ENCODE results near the gene CHN2. TPM values are rescaled to one million over a fixed set of nuclear protein-coding genes. Genes with fewer than 3 reads are reported as not detected.

Gene CHN2
- polyA plus RNA-seq, 1 donor: 33.6 TPM

GRCh38 chr7:29412912-29413311 lies 218.3 kb downstream of the CHN2 start:
- 20% methylated on average over 1 of the region's 3 CpGs for WGBS (ENCODE audit: insufficient coverage, low lambda C conversion rate)
- Histone ChIP-seq H3K27me3 (ENCODE audit: control insufficient read depth, insufficient read depth, low read length) (no peaks in the 10 kb centered on the region), H3K4me1 (ENCODE audit: control insufficient read depth, insufficient read depth, low read length) (peaks cover 47% of the 10 kb centered on the region), H3K36me3 (ENCODE audit: control insufficient read depth, insufficient read depth, low read length) (no peaks in the 10 kb centered on the region), H3K4me3 (ENCODE audit: low read length) (no peak overlapping the region), H3K9me3 (ENCODE audit: control insufficient read depth, low read depth, low read length) (no peaks in the 10 kb centered on the region), H3K27ac (ENCODE audit: low read length) (peak overlapping the region; percentile 85)
- DNase-seq: peak; percentile 91 to 96

GRCh38 chr7:29413626-29414136 lies 219.1 kb downstream of the CHN2 start:
- no peaks in the 10 kb centered on the region for H3K27me3 ChIP-seq (ENCODE audit: control insufficient read depth, insufficient read depth, low read length)
- DNase-seq: peak in 1 of 2 donors; percentile 55
- WGBS (ENCODE audit: insufficient coverage, low lambda C conversion rate): 54% methylated on average over 2 of the region's 12 CpGs
- H3K27ac ChIP-seq (ENCODE audit: low read length): peak overlapping the region; percentile 85
- H3K9me3 ChIP-seq (ENCODE audit: control insufficient read depth, low read depth, low read length): no peaks in the 10 kb centered on the region
- H3K36me3 ChIP-seq (ENCODE audit: control insufficient read depth, insufficient read depth, low read length): no peaks in the 10 kb centered on the region
- H3K4me3 ChIP-seq (ENCODE audit: low read length): no peak overlapping the region
- peaks cover 47% of the 10 kb centered on the region for H3K4me1 ChIP-seq (ENCODE audit: control insufficient read depth, insufficient read depth, low read length)

GRCh38 chr7:29414216-29414615 lies 219.6 kb downstream of the CHN2 start:
- H3K4me3 ChIP-seq (ENCODE audit: low read length): no peak overlapping the region
- H3K27ac ChIP-seq (ENCODE audit: low read length): peak overlapping the region; percentile 85
- DNase-seq: no peak
- H3K36me3 ChIP-seq (ENCODE audit: control insufficient read depth, insufficient read depth, low read length): no peaks in the 10 kb centered on the region
- no peaks in the 10 kb centered on the region for H3K27me3 ChIP-seq (ENCODE audit: control insufficient read depth, insufficient read depth, low read length)
- WGBS (ENCODE audit: insufficient coverage, low lambda C conversion rate): no CpG with 5 or more reads among the region's 10 CpGs
- no peaks in the 10 kb centered on the region for H3K9me3 ChIP-seq (ENCODE audit: control insufficient read depth, low read depth, low read length)
- peaks cover 47% of the 10 kb centered on the region for H3K4me1 ChIP-seq (ENCODE audit: control insufficient read depth, insufficient read depth, low read length)

- no peaks in the 10 kb centered on the region for H3K36me3 ChIP-seq (ENCODE audit: control insufficient read depth, insufficient read depth, low read length)
- H3K27me3 ChIP-seq (ENCODE audit: control insufficient read depth, insufficient read depth, low read length): no peaks in the 10 kb centered on the region
- no peaks in the 10 kb centered on the region for H3K9me3 ChIP-seq (ENCODE audit: control insufficient read depth, low read depth, low read length)
- H3K4me3 ChIP-seq (ENCODE audit: low read length): no peak overlapping the region
- H3K4me1 ChIP-seq (ENCODE audit: control insufficient read depth, insufficient read depth, low read length): peaks cover 47% of the 10 kb centered on the region
- WGBS (ENCODE audit: insufficient coverage, low lambda C conversion rate): 90% methylated on average over 2 of the region's 5 CpGs
- peak overlapping the region; percentile 46 for H3K27ac ChIP-seq (ENCODE audit: low read length)
- no peak for DNase-seq
These were observed 220.6 kb downstream of the CHN2 start for GRCh38 chr7:29415215-29415614.

GRCh38 chr7:29416276-29416937 lies 221.8 kb downstream of the CHN2 start:
- peak; percentile 44 to 78 for DNase-seq
- H3K9me3 ChIP-seq (ENCODE audit: control insufficient read depth, low read depth, low read length): no peaks in the 10 kb centered on the region
- H3K4me3 ChIP-seq (ENCODE audit: low read length): no peak overlapping the region
- H3K4me1 ChIP-seq (ENCODE audit: control insufficient read depth, insufficient read depth, low read length): peaks cover 47% of the 10 kb centered on the region
- H3K27ac ChIP-seq (ENCODE audit: low read length): peak overlapping the region; percentile 77
- no CpG with 5 or more reads among the region's 10 CpGs for WGBS (ENCODE audit: insufficient coverage, low lambda C conversion rate)
- H3K36me3 ChIP-seq (ENCODE audit: control insufficient read depth, insufficient read depth, low read length): no peaks in the 10 kb centered on the region
- no peaks in the 10 kb centered on the region for H3K27me3 ChIP-seq (ENCODE audit: control insufficient read depth, insufficient read depth, low read length)

- DNase-seq: no peak
- H3K4me1 ChIP-seq (ENCODE audit: control insufficient read depth, insufficient read depth, low read length): peaks cover 46% of the 10 kb centered on the region
- no peaks in the 10 kb centered on the region for H3K36me3 ChIP-seq (ENCODE audit: control insufficient read depth, insufficient read depth, low read length)
- H3K27me3 ChIP-seq (ENCODE audit: control insufficient read depth, insufficient read depth, low read length): no peaks in the 10 kb centered on the region
- no peak overlapping the region for H3K4me3 ChIP-seq (ENCODE audit: low read length)
- H3K9me3 ChIP-seq (ENCODE audit: control insufficient read depth, low read depth, low read length): no peaks in the 10 kb centered on the region
- no CpG with 5 or more reads among the region's 9 CpGs for whole genome bisulfite sequencing (ENCODE audit: insufficient coverage, low lambda C conversion rate)
- peak overlapping the region; percentile 77 for H3K27ac ChIP-seq (ENCODE audit: low read length)
These were observed 222.3 kb downstream of the CHN2 start for GRCh38 chr7:29416938-29417305.

GRCh38 chr7:29418056-29418455 lies 223.5 kb downstream of the CHN2 start:
- H3K4me3 ChIP-seq (ENCODE audit: low read length): no peak overlapping the region
- H3K27me3 ChIP-seq (ENCODE audit: control insufficient read depth, insufficient read depth, low read length): no peaks in the 10 kb centered on the region
- H3K9me3 ChIP-seq (ENCODE audit: control insufficient read depth, low read depth, low read length): no peaks in the 10 kb centered on the region
- no peaks in the 10 kb centered on the region for H3K36me3 ChIP-seq (ENCODE audit: control insufficient read depth, insufficient read depth, low read length)
- no peak overlapping the region for H3K27ac ChIP-seq (ENCODE audit: low read length)
- DNase-seq: no peak
- WGBS (ENCODE audit: insufficient coverage, low lambda C conversion rate): 100% methylated on average over 1 of the region's 12 CpGs
- peaks cover 38% of the 10 kb centered on the region for H3K4me1 ChIP-seq (ENCODE audit: control insufficient read depth, insufficient read depth, low read length)

- no peaks in the 10 kb centered on the region for H3K27me3 ChIP-seq (ENCODE audit: control insufficient read depth, insufficient read depth, low read length)
- H3K36me3 ChIP-seq (ENCODE audit: control insufficient read depth, insufficient read depth, low read length): no peaks in the 10 kb centered on the region
- DNase-seq: no peak
- no peak overlapping the region for H3K4me3 ChIP-seq (ENCODE audit: low read length)
- H3K27ac ChIP-seq (ENCODE audit: low read length): no peak overlapping the region
- no peaks in the 10 kb centered on the region for H3K9me3 ChIP-seq (ENCODE audit: control insufficient read depth, low read depth, low read length)
- H3K4me1 ChIP-seq (ENCODE audit: control insufficient read depth, insufficient read depth, low read length): peaks cover 32% of the 10 kb centered on the region
- WGBS (ENCODE audit: insufficient coverage, low lambda C conversion rate): 100% methylated on average over 1 of the region's 6 CpGs
These were observed 224.1 kb downstream of the CHN2 start for GRCh38 chr7:29418651-29419050.

- no peaks in the 10 kb centered on the region for H3K27me3 ChIP-seq (ENCODE audit: control insufficient read depth, insufficient read depth, low read length)
- H3K27ac ChIP-seq (ENCODE audit: low read length): no peak overlapping the region
- no peaks in the 10 kb centered on the region for H3K9me3 ChIP-seq (ENCODE audit: control insufficient read depth, low read depth, low read length)
- DNase-seq: no peak
- H3K4me3 ChIP-seq (ENCODE audit: low read length): no peak overlapping the region
- H3K36me3 ChIP-seq (ENCODE audit: control insufficient read depth, insufficient read depth, low read length): no peaks in the 10 kb centered on the region
- peaks cover 19% of the 10 kb centered on the region for H3K4me1 ChIP-seq (ENCODE audit: control insufficient read depth, insufficient read depth, low read length)
These were observed 225.4 kb downstream of the CHN2 start for GRCh38 chr7:29420011-29420410.

GRCh38 chr7:29421010-29421956 lies 226.7 kb downstream of the CHN2 start:
- no CpG with 5 or more reads among the region's 12 CpGs for WGBS (ENCODE audit: insufficient coverage, low lambda C conversion rate)
- Histone ChIP-seq H3K27me3 (ENCODE audit: control insufficient read depth, insufficient read depth, low read length) (no peaks in the 10 kb centered on the region), H3K4me3 (ENCODE audit: low read length) (no peak overlapping the region), H3K9me3 (ENCODE audit: control insufficient read depth, low read depth, low read length) (no peaks in the 10 kb centered on the region), H3K27ac (ENCODE audit: low read length) (no peak overlapping the region), H3K4me1 (ENCODE audit: control insufficient read depth, insufficient read depth, low read length) (peaks cover 7% of the 10 kb centered on the region), H3K36me3 (ENCODE audit: control insufficient read depth, insufficient read depth, low read length) (no peaks in the 10 kb centered on the region)
- DNase-seq: no peak

Data from large intestine (tissue), 3 donors.